GM12872 (cell line): ENCODE results near the gene RERE.

Experiments used
- TF ChIP-seq, protein P1 (sequence below): IDR thresholded peaks from 3 replicates; pipeline ENCODE4 v1.5.1; 2011; ENCODE audit warnings: low read depth, mild to moderate bottlenecking, low read length, moderate library complexity; ENCODE audit not compliant: insufficient read depth

The RERE gene

DNA sequence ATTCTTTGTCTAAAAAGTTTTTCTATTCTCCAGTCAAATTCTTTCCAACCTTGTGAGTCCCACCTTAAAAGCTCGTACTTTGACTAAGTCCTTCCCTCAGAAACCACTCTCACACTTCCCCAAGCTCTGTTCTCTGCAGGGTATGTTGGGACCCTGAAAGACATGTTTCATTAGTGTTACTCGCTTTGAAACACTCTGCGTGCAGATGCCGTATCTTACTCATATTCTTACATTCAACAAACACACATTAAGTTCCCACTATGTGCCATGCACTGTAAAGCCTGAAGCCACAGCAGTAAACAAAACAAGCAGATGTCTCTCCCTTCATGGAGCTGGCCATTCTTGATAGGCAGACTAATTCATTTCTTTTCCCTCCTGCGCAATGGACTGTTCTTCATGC is 229.7 kb downstream of the RERE start:
- TF ChIP-seq, protein P1, sequence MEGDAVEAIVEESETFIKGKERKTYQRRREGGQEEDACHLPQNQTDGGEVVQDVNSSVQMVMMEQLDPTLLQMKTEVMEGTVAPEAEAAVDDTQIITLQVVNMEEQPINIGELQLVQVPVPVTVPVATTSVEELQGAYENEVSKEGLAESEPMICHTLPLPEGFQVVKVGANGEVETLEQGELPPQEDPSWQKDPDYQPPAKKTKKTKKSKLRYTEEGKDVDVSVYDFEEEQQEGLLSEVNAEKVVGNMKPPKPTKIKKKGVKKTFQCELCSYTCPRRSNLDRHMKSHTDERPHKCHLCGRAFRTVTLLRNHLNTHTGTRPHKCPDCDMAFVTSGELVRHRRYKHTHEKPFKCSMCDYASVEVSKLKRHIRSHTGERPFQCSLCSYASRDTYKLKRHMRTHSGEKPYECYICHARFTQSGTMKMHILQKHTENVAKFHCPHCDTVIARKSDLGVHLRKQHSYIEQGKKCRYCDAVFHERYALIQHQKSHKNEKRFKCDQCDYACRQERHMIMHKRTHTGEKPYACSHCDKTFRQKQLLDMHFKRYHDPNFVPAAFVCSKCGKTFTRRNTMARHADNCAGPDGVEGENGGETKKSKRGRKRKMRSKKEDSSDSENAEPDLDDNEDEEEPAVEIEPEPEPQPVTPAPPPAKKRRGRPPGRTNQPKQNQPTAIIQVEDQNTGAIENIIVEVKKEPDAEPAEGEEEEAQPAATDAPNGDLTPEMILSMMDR, result no peak

DNA sequence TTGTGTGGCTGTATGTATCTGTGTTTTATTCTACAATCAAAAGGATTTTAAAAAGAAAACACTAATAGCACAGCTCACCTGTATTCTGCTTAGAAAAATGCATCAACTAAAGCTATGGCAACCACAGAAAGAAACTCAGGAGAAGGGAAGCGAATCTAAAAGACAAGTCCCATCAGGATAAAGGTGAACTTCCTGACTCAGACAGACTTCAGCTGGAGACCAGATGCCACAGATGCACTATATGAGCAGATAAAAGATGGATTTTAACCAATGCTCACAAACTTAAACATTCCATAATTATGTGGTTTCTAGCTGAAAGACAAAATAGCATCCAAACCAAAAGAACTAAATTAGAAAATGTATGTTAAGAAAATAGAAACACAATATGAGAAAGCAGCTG is 231.0 kb downstream of the RERE start:
- TF ChIP-seq, protein P1, result no peak

DNA sequence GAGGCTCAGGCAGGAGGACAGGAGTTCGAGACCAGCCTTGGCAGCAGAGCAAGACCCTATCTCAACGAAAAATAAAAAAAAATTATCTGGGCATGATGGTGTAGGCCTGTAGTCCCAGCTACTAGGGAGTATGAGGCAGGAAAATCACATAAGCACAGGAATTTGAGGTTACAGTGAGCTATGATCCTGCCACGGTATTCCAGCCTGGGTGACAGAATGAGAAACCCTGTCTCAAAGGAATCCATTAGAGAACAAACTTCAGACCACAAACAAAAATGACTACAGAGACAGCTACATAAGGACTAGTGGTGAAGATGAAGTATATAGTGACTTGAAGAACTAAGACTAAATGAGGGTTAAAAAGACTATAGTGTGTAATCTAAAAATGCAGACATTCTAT is 233.1 kb downstream of the RERE start:
- TF ChIP-seq, protein P1, result no peak

DNA sequence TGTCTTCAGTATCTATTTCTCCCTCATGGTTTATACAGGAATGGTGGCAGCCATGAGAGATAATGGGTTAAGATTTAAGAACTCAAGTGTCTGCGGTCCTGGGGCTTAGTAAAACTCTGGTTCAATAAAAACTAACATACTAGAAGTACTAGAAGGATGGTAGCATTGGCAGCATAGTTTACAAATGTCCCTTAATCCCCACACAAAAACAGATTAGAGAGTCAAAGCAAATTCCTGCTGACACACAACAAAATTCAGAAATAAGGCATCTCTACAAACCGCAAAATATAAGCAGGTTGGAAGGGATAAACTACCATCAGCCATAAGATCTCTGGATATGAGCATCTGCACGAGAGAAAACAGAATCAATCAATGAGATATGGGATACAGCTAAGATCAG is 234.4 kb downstream of the RERE start:
- TF ChIP-seq, protein P1, result no peak

DNA sequence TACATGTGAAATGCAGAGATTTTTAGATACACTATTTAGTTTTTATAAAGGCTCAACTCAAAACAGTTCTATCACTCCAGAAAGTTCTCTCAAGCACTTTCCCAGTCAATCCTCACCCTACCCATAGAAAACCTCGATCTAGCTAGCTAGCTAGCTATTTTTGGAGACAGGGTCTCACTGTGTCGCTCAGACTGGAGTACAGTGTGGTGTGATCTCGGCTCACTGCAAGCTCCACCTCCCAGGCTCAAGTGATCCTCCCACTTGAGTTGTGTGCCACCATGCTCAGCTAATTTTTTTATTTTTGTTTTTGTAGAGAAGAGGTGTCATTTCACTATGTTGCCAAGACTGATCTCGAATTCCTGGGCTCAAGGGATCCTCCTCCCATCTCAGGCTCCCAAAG is 236.9 kb downstream of the RERE start:
- TF ChIP-seq, protein P1, result no peak

DNA sequence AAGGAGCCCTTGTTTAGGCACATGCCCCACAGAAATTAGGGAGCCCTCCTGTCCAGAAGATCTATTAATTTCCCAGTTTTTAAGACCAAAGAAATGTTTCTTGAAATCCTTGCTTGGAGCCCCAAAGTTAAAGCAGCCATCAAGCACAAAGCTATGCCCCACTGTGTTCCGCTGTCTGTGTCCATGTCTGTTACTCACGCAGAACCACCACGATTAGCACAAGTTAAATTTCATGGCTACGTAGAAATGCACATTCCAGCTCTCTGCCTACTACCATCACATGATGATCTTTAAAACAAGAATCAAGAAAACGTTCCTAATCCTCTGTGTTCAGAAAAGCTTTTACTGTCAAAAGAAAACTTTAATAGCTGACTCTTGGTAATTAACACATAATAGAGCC is 238.5 kb downstream of the RERE start:
- TF ChIP-seq, protein P1, result no peak

DNA sequence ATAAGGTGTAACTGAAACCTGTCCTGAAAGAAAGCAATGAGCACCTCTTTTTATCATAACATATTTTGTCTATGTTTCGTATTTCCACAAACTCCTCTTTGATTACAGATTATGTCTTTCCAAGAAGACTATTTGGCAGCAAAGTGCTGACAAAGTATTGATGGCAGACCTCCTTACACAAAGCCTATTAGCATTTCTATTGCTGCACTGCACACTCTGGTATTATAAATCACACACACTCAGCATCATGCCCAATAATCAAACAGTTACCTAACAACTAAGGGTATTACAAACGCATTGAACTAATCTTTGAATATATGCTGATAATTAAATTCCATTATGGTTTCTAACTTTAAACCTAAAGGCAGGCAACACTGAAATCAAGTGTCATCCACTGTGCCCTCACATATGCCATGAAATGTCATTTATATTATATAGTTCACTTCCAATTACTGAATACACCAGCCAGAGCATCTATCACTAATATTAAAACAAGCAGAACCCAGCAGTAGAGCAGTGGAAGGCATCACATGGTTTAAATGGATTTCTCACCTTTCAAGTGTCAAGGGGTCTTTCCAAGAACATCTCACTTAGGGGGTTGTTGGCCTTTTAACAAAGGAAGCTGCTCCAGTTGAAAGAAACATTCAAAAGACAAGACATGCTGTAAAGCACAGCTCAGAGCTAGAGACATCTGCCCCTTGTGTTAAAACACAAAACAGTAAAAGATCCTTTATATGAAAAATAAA is 239.1 kb downstream of the RERE start:
- TF ChIP-seq, protein P1, result no peak
